Bronchial smooth muscle cell (primary cell): ENCODE measurements around the gene GOLT1A. TPM values are rescaled to one million over a fixed set of nuclear protein-coding genes. Genes with fewer than 3 reads are reported as not detected.

ENCODE experiments used
- total RNA-seq: library from RNA; depleted of rRNA; stranded (reverse); fragments of >200 nt; gene quantifications from 2 replicates; pipeline ENCODE4 v1.2.1, GENCODE V29; 2014

GOLT1A gene
- total RNA-seq, result not detected in 2 replicates

DNA sequence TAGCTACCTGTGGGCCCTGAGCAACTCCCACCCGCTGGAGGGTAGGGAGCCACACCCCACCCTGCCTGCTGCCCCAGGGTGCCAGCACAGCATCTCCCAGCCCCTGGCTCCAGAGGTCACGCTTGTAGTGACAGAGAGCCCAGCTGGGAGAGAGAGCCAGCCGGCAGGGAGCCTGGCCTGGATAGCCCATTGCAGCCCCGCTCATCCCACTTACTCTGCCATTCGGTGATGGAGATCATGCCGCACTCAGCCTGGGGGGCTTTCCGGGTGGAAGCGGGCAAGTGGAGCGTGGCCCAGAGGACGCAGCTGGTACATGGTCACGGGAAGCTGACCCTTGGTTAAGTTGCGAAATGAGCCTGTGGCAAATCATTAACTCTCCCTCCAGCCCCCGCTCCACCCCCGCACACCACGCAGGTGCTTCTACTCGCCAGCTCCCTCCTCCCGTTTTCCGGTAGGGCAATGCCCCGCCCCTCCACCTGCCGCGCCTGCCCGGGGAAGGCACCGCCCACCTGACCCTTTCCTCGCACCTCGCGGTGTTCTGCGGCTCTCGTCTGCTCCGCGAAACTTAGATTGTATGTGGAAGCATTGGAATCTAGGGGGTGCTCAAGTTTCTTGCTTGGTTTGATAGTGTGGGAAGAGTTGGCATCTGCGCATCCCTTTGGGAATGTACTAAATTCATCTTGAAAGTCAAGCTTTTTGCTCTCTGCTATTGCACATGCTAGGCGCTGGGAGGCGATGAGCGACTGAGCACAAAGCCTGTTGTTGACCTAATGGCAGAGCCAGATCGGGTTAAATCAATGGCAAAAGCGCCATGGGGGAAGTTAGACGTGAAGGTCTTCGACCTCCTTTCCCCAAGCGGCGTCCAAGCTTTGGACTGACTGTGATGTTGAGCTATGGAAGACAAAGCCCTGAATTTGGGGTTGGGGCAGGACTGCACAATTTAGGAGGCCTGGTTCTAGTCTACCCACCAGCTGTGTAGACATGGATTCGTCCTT lies at the start of gene GOLT1A:
Gene GOLT1A (minus strand): TSS at position 321 of the 995 bp plus-strand sequence. CDS start 82 bp downstream, at position 239.

GRCh38 chr1:204196068-204196795 lies 17.6 kb downstream of the GOLT1A start, which contains the start of gene KISS1:
TSS of gene KISS1 (minus strand) at chr1:204196491. CDS start at chr1:204192876, 3,615 bp downstream.

GRCh38 chr1:204166219-204166618 lies 47.6 kb downstream of the GOLT1A start, which contains the start of gene REN:
TSS of gene REN (minus strand) at chr1:204166337. CDS start at chr1:204166293, 44 bp downstream.

DNA sequence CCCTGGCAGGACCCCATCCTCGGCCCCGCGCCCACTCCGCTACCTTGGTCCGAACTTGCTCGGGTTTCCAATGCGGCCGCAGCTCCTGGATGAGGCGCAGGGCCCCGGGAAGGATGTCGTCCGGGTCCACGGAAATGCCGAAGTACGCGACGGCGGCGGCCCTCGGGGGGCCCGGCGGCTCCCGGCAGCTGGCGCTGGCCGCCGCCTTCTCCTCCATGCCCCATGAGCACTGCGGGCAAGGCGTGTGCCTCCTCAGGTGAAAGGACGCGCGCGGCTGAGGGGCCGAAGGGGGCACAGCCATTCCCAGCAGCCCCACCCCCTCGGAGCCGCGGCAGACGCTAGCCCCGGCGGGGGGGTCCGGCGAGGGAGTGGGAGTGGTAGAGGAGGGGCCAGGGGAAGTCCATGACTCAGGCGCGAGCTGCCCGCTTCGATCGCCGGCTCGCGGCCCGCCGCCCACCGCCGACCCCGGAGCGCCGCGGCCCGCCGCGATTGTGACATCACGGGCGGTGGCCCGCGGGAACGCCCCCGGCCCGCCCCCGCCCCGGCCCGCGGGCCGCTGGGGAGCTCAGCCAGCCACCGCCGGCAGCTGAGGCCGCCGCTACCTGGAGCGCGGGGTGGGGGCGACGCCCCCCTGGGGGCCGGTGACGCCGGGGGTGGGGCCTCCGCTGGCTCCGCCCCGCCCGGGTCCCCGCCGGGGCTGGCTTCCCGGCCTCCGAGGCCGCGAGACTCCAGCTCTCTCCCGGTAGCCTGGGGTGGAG lies 62.1 kb downstream of the GOLT1A start, which contains the start of gene ETNK2:
Gene ETNK2 (minus strand): TSS at position 493 of the 758 bp plus-strand sequence. CDS start 192 bp downstream, at position 301.

Other genes with a start within 250 kb of the GOLT1A start
- gene SOX13, start 140.9 kb downstream of the GOLT1A start, total RNA-seq, result 1.7 and 1.8 TPM in 2 replicates
- 2.2 and 5.2 TPM in 2 replicates for gene ETNK2, start 61.9 kb downstream of the GOLT1A start, total RNA-seq
- not detected in 2 replicates for gene REN, start 47.7 kb downstream of the GOLT1A start, total RNA-seq
- not detected in 2 replicates for gene KISS1, start 17.5 kb downstream of the GOLT1A start, total RNA-seq
- gene PLEKHA6, start 145.9 kb upstream of the GOLT1A start, total RNA-seq, result 2.4 and 5.0 TPM in 2 replicates
- 8.1 and 10.9 TPM in 2 replicates for gene PPP1R15B, start 197.8 kb upstream of the GOLT1A start, total RNA-seq